GM19372 (cell line): ENCODE data around the gene SDHAF2.
"Not testable (repeated sequence)": the region's sequence is repeated elsewhere in the genome, so short reads cannot be mapped to it uniquely, and the experiment has no call there.

ENCODE experiments used
- ATAC-seq: cut with Tn5 transposase; IDR thresholded peaks from one replicate; pipeline ENCODE4 v1.9.1; 2021; ENCODE audit warnings: mild to moderate bottlenecking, low read depth, moderate library complexity; ENCODE audit not compliant: unreplicated experiment

SDHAF2 gene

GRCh38 chr11:61474013-61474643 is 44.2 kb downstream of the SDHAF2 start:
- ATAC-seq = no peak

- no peak for ATAC-seq
Measured at GRCh38 chr11:61475433-61475832, 45.5 kb downstream of the SDHAF2 start.

GRCh38 chr11:61476371-61476770 is 46.4 kb downstream of the SDHAF2 start:
- no peak for ATAC-seq

- no peak for ATAC-seq
Measured at GRCh38 chr11:61477126-61477525, 47.2 kb downstream of the SDHAF2 start.

- no peak for ATAC-seq
Measured at GRCh38 chr11:61477727-61478148, 47.8 kb downstream of the SDHAF2 start.

GRCh38 chr11:61479360-61480058 is 49.6 kb downstream of the SDHAF2 start:
- not testable (repeated sequence) for ATAC-seq

- no peak for ATAC-seq
Measured at GRCh38 chr11:61480261-61480993, 50.5 kb downstream of the SDHAF2 start.

- no peak for ATAC-seq
Measured at GRCh38 chr11:61480994-61481335, 51.0 kb downstream of the SDHAF2 start.

GRCh38 chr11:61481806-61482205 is 51.9 kb downstream of the SDHAF2 start:
- no peak for ATAC-seq

- ATAC-seq = no peak
Measured at GRCh38 chr11:61482513-61482912, 52.6 kb downstream of the SDHAF2 start.

GRCh38 chr11:61484541-61484940 is 54.6 kb downstream of the SDHAF2 start:
- no peak for ATAC-seq

- ATAC-seq = no peak
Measured at GRCh38 chr11:61485080-61485479, 55.2 kb downstream of the SDHAF2 start.

GRCh38 chr11:61486011-61486620 is 56.2 kb downstream of the SDHAF2 start:
- ATAC-seq = no peak

GRCh38 chr11:61486779-61487178 is 56.9 kb downstream of the SDHAF2 start:
- no peak for ATAC-seq

- ATAC-seq = no peak
Measured at GRCh38 chr11:61487342-61488025, 57.6 kb downstream of the SDHAF2 start.

- no peak for ATAC-seq
Measured at GRCh38 chr11:61488651-61489291, 58.8 kb downstream of the SDHAF2 start.

GRCh38 chr11:61489833-61490721 is 60.2 kb downstream of the SDHAF2 start:
- no peak for ATAC-seq

GRCh38 chr11:61491736-61492395 is 61.9 kb downstream of the SDHAF2 start:
- no peak for ATAC-seq
